Stimulated activated naive CD8-positive, alpha-beta T cell treated with anti-CD3 and anti-CD28 coated beads, Interleukin-15, Interleukin-2, amounts not matched to agents 100 ng/mL and 50 ng/mL, for 24 hours (primary cell): ENCODE data around the gene WIPF3.

Experiments
- H3K27ac Mint-ChIP-seq: one replicate; pipeline ENCODE4 v1.8.0; 2021; ENCODE audit warnings: mild to moderate bottlenecking, mixed read lengths
- H3K27me3 Mint-ChIP-seq: one replicate; pipeline ENCODE4 v1.8.0; 2021; ENCODE audit warnings: mixed read lengths
- H3K36me3 Mint-ChIP-seq: one replicate; pipeline ENCODE4 v1.8.0; 2021; ENCODE audit warnings: low read depth, mixed read lengths
- H3K4me1 Mint-ChIP-seq: one replicate; pipeline ENCODE4 v1.8.0; 2021; ENCODE audit warnings: low read depth, mixed read lengths
- H3K4me3 Mint-ChIP-seq: one replicate; pipeline ENCODE4 v1.8.0; 2021; ENCODE audit warnings: mild to moderate bottlenecking, mixed read lengths
- H3K9me3 Mint-ChIP-seq: one replicate; pipeline ENCODE4 v1.8.0; 2021; ENCODE audit warnings: mixed read lengths

The WIPF3 gene

GRCh38 chr7:29891766-29892165, 85.5 kb downstream of the WIPF3 start:
- H3K4me3 Mint-ChIP-seq, result no peak overlapping the region
- no peaks in the 10 kb centered on the region for H3K36me3 Mint-ChIP-seq
- peaks cover under 1% of the 10 kb centered on the region for H3K9me3 Mint-ChIP-seq
- no peaks in the 10 kb centered on the region for H3K27me3 Mint-ChIP-seq
- no peak overlapping the region for H3K27ac Mint-ChIP-seq
- H3K4me1 Mint-ChIP-seq, result no peaks in the 10 kb centered on the region

- H3K4me3 Mint-ChIP-seq, result no peak overlapping the region
- no peaks in the 10 kb centered on the region for H3K36me3 Mint-ChIP-seq
- no peaks in the 10 kb centered on the region for H3K27me3 Mint-ChIP-seq
- H3K27ac Mint-ChIP-seq, result no peak overlapping the region
- peaks cover 5% of the 10 kb centered on the region for H3K9me3 Mint-ChIP-seq
- no peaks in the 10 kb centered on the region for H3K4me1 Mint-ChIP-seq
Observed at GRCh38 chr7:29892231-29892630, 85.9 kb downstream of the WIPF3 start.

DNA sequence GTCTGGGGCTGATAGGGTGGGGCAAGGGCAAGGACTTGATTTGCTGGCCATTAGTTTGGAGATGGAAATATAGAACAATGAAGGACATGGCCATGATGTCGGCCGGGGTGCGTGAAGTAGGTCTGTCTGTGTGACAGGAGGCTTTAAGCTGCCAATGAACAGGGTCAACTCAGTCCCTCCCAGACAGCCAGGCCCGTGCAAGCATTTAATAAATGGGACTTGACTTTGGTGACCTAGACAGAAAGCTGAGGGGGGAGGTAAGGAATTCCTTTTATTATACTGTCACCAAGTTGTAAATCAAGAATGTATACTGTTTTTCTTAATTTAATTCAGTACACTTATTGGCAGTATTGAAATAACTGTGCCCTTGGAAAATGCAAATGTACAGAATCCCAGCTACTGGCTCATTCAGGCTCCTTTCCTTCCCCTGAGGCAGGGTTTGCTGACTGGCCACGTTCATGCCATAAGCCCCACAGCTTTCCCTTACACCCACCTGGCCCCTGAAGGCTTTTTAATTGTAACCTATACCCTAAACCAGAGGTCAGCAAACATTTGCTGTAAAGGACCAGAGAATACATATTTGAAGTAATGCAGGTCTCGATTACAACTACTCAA, 87.2 kb downstream of the WIPF3 start:
- H3K4me3 Mint-ChIP-seq, result no peak overlapping the region
- H3K27ac Mint-ChIP-seq, result no peak overlapping the region
- no peaks in the 10 kb centered on the region for H3K4me1 Mint-ChIP-seq
- peaks cover 2% of the 10 kb centered on the region for H3K27me3 Mint-ChIP-seq
- H3K9me3 Mint-ChIP-seq, result peaks cover 9% of the 10 kb centered on the region
- no peaks in the 10 kb centered on the region for H3K36me3 Mint-ChIP-seq

GRCh38 chr7:29894256-29894655, 87.9 kb downstream of the WIPF3 start:
- H3K36me3 Mint-ChIP-seq, result no peaks in the 10 kb centered on the region
- H3K4me3 Mint-ChIP-seq, result no peak overlapping the region
- peaks cover 10% of the 10 kb centered on the region for H3K9me3 Mint-ChIP-seq
- H3K27ac Mint-ChIP-seq, result no peak overlapping the region
- peaks cover 3% of the 10 kb centered on the region for H3K27me3 Mint-ChIP-seq
- no peaks in the 10 kb centered on the region for H3K4me1 Mint-ChIP-seq

GRCh38 chr7:29895559-29895958, 89.3 kb downstream of the WIPF3 start:
- Mint-ChIP-seq H3K27me3 (peaks cover 3% of the 10 kb centered on the region), H3K4me3 (no peak overlapping the region)

GRCh38 chr7:29896685-29897411, 90.5 kb downstream of the WIPF3 start:
- Mint-ChIP-seq H3K4me1 (no peaks in the 10 kb centered on the region), H3K36me3 (no peaks in the 10 kb centered on the region), H3K4me3 (no peak overlapping the region), H3K9me3 (peaks cover 10% of the 10 kb centered on the region), H3K27me3 (peaks cover 3% of the 10 kb centered on the region), H3K27ac (no peak overlapping the region)

More at GRCh38 chr7:29895559-29895958, 89.3 kb downstream of the WIPF3 start:
- H3K4me1 Mint-ChIP-seq, result no peaks in the 10 kb centered on the region
- H3K36me3 Mint-ChIP-seq, result no peaks in the 10 kb centered on the region
- H3K27ac Mint-ChIP-seq, result no peak overlapping the region
- H3K9me3 Mint-ChIP-seq, result peaks cover 10% of the 10 kb centered on the region

GRCh38 chr7:29898301-29898700, 92.0 kb downstream of the WIPF3 start:
- Mint-ChIP-seq H3K27ac (no peak overlapping the region), H3K36me3 (no peaks in the 10 kb centered on the region), H3K4me3 (no peak overlapping the region), H3K9me3 (peaks cover 10% of the 10 kb centered on the region), H3K27me3 (peaks cover 3% of the 10 kb centered on the region), H3K4me1 (no peaks in the 10 kb centered on the region)

- H3K4me1 Mint-ChIP-seq, result no peaks in the 10 kb centered on the region
- H3K27ac Mint-ChIP-seq, result no peak overlapping the region
- peaks cover 16% of the 10 kb centered on the region for H3K9me3 Mint-ChIP-seq
- H3K4me3 Mint-ChIP-seq, result no peak overlapping the region
- H3K36me3 Mint-ChIP-seq, result no peaks in the 10 kb centered on the region
- H3K27me3 Mint-ChIP-seq, result peaks cover 6% of the 10 kb centered on the region
Observed at GRCh38 chr7:29900745-29901144, 94.4 kb downstream of the WIPF3 start.

DNA sequence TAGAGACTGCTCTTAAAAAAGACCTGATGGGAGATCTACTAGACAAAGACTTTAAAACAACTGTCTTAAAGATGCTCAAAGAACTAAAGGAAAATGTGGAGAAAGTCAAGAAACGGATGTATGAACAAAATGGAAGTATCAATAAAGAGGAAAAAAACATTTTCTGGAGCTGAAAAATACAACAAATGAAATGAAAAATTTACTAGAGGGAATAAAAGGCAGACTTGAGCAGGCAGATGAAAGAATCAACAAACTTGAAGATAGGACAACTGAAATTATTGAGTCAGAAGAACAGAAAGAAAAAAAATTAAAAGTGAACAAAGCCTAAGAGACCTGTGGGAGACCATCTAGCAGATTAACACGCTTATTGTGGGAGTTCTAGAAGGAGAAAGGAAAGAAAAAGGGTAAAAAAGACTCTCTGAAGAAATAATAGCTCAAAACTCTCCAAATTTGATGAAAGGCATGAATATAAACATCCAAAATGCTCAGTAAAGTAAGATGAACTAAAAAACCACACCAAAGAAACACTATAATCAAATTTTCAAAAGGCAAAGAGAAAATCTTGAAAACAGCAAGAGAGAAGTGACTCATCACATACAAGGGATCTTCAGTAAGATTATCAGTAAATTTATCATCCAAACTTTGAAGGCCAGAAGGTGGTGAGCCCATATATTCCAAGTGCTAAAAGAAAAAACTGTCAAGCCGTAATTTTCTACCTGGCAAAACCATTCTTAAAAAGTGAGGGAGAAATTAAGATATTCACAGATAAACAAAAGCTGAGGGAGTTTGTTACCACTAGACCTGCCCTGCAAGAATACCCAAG, 100.1 kb downstream of the WIPF3 start:
- H3K9me3 Mint-ChIP-seq, result peaks cover 32% of the 10 kb centered on the region
- no peak overlapping the region for H3K4me3 Mint-ChIP-seq
- peaks cover 22% of the 10 kb centered on the region for H3K27me3 Mint-ChIP-seq
- no peaks in the 10 kb centered on the region for H3K4me1 Mint-ChIP-seq
- no peak overlapping the region for H3K27ac Mint-ChIP-seq
- peaks cover 14% of the 10 kb centered on the region for H3K36me3 Mint-ChIP-seq

DNA sequence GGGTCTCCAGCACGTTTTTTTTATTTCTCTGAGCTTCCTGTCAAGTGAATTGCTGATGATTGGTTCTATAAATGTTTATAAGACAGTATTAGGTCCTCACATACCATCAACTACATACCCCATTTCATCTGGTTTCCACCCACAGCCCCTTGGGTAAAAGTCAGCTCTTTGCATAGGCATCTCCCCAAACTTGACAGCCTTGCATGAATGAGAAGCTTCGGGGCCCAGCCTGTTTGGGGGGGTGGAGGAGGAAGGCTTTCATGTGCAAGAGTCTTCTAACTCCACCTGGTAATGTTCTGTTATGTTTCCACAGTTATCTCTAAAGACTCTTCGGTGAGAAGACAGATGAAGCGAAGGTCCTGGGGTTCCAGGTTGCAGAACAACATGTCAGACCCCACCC, 107.9 kb downstream of the WIPF3 start:
- no peaks in the 10 kb centered on the region for H3K36me3 Mint-ChIP-seq
- H3K27ac Mint-ChIP-seq, result no peak overlapping the region
- peaks cover under 1% of the 10 kb centered on the region for H3K9me3 Mint-ChIP-seq
- no peak overlapping the region for H3K4me3 Mint-ChIP-seq
- no peaks in the 10 kb centered on the region for H3K4me1 Mint-ChIP-seq
- H3K27me3 Mint-ChIP-seq, result peaks cover 14% of the 10 kb centered on the region

DNA sequence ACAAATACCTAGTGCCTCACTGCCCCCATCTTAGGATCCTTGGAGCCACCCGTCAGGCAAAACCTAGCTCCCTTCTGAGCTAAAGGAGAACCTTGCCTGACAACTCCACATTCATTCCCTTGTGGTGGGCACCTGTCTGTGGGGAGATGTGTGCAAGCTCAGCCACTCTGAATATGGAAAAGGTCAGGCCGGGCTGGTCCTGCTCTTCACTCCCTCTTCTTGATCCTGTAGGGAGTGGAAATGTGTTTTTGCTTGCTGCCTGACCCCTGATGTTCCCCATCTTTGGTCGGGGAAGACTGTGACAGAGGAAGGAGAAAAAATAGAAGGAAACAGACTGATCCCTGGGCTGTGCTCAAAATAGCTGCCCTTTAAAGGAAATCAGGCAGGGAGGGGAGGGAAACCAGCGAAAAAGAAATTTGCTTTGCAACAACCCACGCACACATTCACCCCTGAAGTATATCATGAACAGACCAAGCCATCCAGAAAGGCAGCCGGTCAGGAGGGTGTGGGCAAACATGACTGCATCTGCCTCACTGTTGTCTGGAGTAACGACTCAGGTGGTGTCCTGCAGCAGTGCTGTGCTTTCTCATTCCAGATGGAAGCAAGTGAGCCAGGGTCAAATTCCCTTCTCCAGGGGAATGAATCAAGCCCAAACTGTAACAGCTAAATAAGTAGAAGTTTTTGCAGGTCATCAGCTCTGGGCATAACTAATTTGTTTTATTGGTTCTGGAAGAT, 109.3 kb downstream of the WIPF3 start:
- H3K27ac Mint-ChIP-seq, result no peak overlapping the region
- H3K27me3 Mint-ChIP-seq, result peaks cover 6% of the 10 kb centered on the region

GRCh38 chr7:29917641-29918040, 111.3 kb downstream of the WIPF3 start:
- peaks cover 6% of the 10 kb centered on the region for H3K27me3 Mint-ChIP-seq
- no peaks in the 10 kb centered on the region for H3K36me3 Mint-ChIP-seq
- H3K9me3 Mint-ChIP-seq, result no peaks in the 10 kb centered on the region
- H3K4me3 Mint-ChIP-seq, result no peak overlapping the region
- no peaks in the 10 kb centered on the region for H3K4me1 Mint-ChIP-seq
- H3K27ac Mint-ChIP-seq, result no peak overlapping the region

More for the DNA sequence above, 109.3 kb downstream of the WIPF3 start:
- Mint-ChIP-seq H3K4me1 (no peaks in the 10 kb centered on the region), H3K4me3 (no peak overlapping the region), H3K36me3 (no peaks in the 10 kb centered on the region), H3K9me3 (no peaks in the 10 kb centered on the region)

- Mint-ChIP-seq H3K9me3 (no peaks in the 10 kb centered on the region), H3K27me3 (peaks cover 6% of the 10 kb centered on the region), H3K27ac (no peak overlapping the region), H3K36me3 (no peaks in the 10 kb centered on the region), H3K4me1 (no peaks in the 10 kb centered on the region), H3K4me3 (no peak overlapping the region)
Observed at GRCh38 chr7:29918850-29919249, 112.5 kb downstream of the WIPF3 start.

- peaks cover 5% of the 10 kb centered on the region for H3K4me1 Mint-ChIP-seq
- H3K9me3 Mint-ChIP-seq, result no peaks in the 10 kb centered on the region
- H3K27me3 Mint-ChIP-seq, result peaks cover 6% of the 10 kb centered on the region
- no peaks in the 10 kb centered on the region for H3K36me3 Mint-ChIP-seq
- H3K4me3 Mint-ChIP-seq, result no peak overlapping the region
- no peak overlapping the region for H3K27ac Mint-ChIP-seq
Observed at GRCh38 chr7:29919790-29920189, 113.5 kb downstream of the WIPF3 start.
